IPS-20b (cell line): ENCODE measurements around the gene TBX20.
"Not testable (repeated sequence)": the region's sequence is repeated elsewhere in the genome, so short reads cannot be mapped to it uniquely, and the experiment has no call there.

Experiments
- H3K27ac ChIP-seq: one replicate; pipeline ENCODE4 v1.5.1; 2013; ENCODE audit warnings: low read length
- H3K27me3 ChIP-seq: 2 replicates; pipeline ENCODE4 v1.6.1; 2013; ENCODE audit warnings: mild to moderate bottlenecking, low read length, inconsistent platforms; ENCODE audit not compliant: insufficient read depth
- H3K36me3 ChIP-seq: 2 replicates; pipeline ENCODE4 v1.6.1; 2013; ENCODE audit warnings: low read depth, mild to moderate bottlenecking, inconsistent platforms, low read length, moderate library complexity; ENCODE audit not compliant: insufficient read depth
- H3K4me1 ChIP-seq: 2 replicates; pipeline ENCODE4 v1.6.1; 2013; ENCODE audit warnings: mild to moderate bottlenecking, control low read depth, inconsistent platforms, low read length, moderate library complexity; ENCODE audit not compliant: insufficient read depth
- H3K4me3 ChIP-seq: 2 replicates; pipeline ENCODE4 v1.5.1; 2013; ENCODE audit warnings: mild to moderate bottlenecking, low read length, inconsistent platforms
- H3K9ac ChIP-seq: 2 replicates; pipeline ENCODE4 v1.6.1; 2013; ENCODE audit warnings: low read depth, mild to moderate bottlenecking, inconsistent platforms, low read length, moderate library complexity
- H3K9me3 ChIP-seq: 2 replicates; pipeline ENCODE4 v1.6.1; 2013; ENCODE audit warnings: mild to moderate bottlenecking, low read depth, low read length, inconsistent platforms; ENCODE audit not compliant: insufficient read depth

Gene TBX20

DNA sequence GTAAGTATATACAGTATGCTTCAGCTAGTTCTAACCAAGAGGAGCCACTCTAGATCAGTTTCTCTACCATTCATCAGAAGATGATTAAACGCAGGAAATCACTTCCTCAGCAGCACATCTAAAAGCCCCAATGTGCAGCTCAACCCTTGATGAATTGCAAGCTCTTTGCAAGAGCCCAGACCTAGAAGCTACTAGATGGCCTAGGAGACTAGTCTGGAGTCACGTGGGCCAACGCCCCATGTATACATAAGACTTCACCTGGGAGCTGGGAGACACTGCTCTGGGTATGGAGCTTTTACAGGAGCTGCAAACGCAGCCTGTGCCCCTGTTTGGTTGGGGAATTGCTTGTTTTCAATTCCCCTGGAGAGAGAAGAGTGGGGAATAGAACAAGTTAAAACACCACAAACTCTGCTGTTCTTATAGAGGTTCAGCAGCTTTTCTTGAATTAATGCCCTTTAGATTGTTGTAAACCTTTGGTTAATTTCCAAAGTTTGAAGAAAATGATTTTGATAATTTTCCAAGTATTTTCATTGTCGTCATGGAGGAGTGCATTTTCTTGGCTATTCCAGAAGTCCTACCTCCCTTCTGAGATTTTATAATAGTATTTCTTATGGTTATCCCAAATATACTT, 69.9 kb downstream of the TBX20 start:
- H3K27ac ChIP-seq, H3K4me1 ChIP-seq, H3K9me3 ChIP-seq, H3K36me3 ChIP-seq, H3K9ac ChIP-seq, H3K4me3 ChIP-seq: not testable (repeated sequence)
- peaks cover 41% of the 10 kb centered on the region for H3K27me3 ChIP-seq

DNA sequence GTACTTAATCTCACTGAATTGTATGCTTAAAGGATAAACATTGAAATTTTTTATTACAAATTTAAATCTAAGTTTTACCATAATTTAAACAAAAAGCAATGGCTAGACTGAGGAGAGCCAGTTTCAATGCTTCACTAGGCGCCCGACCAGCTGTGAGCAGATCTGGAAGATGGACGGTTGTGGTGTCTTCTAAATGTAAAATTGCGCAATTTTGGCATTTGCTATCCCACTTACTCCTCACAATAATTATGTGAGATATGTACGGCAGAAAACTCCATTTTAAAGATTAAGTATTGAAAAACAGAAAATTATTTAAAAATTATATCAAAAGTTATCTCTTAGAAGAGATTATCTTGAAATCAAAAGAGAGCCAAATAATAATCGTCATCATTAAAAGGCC, 73.2 kb downstream of the TBX20 start:
- H3K36me3 ChIP-seq, H3K4me1 ChIP-seq, H3K27ac ChIP-seq, H3K9ac ChIP-seq, H3K4me3 ChIP-seq, H3K9me3 ChIP-seq: not testable (repeated sequence)
- H3K27me3 ChIP-seq = peaks cover 11% of the 10 kb centered on the region

DNA sequence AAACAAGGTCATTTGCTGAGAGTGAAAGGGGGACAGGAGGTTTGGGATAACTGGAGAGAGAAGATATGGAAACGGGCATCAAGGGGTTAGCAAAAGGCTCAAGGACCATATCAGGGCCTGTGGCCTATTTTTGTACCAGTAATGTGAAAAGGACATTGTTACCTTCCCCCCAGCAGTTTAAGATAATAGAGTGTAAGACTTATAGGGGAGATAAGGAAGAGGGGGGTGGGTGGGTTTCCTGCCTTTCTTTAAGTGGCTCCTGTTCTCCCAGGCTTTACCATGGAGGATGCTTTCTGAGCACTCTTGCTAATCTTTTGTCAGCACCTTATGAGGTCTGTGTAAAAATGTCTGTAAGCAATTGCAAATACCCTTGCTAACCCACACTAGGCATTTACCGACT, 80.7 kb downstream of the TBX20 start:
- H3K4me3 ChIP-seq, H3K4me1 ChIP-seq, H3K9ac ChIP-seq, H3K9me3 ChIP-seq, H3K27me3 ChIP-seq, H3K27ac ChIP-seq, H3K36me3 ChIP-seq: not testable (repeated sequence)

DNA sequence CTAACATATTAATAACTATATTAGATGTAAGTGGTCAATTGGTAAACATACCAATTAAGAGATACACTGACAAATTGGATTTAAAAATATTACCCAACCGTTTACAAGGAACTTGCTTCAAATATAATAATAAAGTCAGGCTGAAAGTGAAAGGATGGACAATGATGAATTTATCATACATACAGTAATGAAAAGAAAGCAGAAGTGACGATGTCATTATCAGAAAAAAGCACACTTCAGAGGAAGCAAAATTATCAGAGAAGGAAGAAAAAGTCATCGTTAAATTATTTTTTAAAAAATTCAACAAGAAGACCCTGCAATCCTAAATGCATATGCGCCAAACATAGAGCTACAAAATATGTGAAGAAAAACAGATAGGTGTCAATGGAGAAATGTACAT, 81.8 kb downstream of the TBX20 start:
- H3K36me3 ChIP-seq, H3K27me3 ChIP-seq, H3K4me3 ChIP-seq, H3K9ac ChIP-seq, H3K4me1 ChIP-seq, H3K9me3 ChIP-seq, H3K27ac ChIP-seq: not testable (repeated sequence)

DNA sequence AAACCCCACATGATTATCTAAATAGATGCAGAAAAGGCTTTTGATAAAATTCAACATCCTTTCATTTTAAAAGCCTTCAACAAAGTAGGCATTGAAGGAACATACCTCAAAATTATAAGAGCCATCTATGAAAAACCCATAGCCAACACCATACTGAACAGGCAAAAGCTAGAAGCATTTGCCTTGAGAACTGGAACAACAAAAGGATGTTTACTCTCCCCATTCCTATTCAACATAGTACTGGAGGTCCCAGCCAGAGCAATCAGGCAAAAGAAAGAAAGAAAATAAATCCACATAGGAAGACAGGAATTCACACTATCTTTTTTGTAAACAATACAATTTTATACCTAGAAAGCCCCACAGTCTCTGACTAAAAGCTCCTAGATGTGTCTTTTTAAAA, 86.2 kb downstream of the TBX20 start:
- H3K9ac ChIP-seq, H3K27ac ChIP-seq: not testable (repeated sequence)

DNA sequence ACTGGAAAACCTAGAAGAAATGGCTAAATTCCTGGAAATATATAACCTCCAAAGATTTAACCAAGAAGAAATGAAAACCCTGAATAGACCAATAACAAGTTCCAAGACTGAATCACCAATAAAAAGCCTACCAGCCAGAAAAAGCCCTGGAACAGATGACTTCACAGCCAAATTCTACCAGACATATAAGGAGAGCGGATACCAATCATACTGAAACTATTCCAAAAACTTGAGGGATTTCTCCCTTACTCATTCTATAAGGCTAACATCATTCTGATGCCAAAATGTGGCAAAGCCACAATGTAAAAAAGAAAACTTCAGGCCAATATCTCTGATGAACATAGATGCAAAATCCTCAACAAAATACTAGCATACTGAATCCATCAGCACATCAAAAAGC, 86.7 kb downstream of the TBX20 start:
- H3K4me1 ChIP-seq, H3K27me3 ChIP-seq, H3K9me3 ChIP-seq, H3K4me3 ChIP-seq, H3K36me3 ChIP-seq, H3K27ac ChIP-seq, H3K9ac ChIP-seq: not testable (repeated sequence)

More for the DNA sequence above, 86.2 kb downstream of the TBX20 start:
- not testable (repeated sequence) for H3K4me3 ChIP-seq, H3K4me1 ChIP-seq, H3K9me3 ChIP-seq, H3K36me3 ChIP-seq, H3K27me3 ChIP-seq

DNA sequence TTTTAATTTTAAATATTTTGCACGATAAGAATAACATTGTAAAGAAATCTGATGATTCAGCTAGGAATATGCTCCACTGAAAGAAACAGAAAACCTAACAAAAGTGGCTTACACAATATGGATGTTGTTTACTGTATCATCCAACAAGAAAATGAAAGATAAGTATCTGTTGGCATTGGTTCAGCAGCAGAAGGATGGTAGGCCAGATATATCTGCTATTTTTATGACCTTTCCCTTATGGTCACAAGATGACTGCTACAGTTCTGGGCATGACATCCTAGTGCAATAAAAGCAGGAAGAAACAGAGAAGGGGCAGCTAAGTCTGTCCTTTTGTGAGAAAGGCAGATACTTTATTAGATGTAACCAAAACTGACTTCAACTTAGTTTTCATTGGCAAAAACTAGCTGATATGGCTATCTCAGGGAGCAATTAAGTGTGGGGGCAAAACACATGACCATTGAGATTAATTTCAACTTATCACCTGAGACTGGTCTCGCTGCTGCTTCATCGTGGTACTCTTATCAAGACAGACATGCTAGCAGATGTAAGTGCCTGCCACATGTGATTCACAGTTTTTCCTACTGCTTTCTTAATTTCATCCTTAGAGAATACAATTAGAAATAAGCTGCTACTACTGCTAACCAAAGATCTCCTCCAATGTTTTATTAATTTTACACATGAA, 92.7 kb downstream of the TBX20 start:
- not testable (repeated sequence) for H3K36me3 ChIP-seq, H3K9me3 ChIP-seq, H3K4me1 ChIP-seq, H3K9ac ChIP-seq, H3K4me3 ChIP-seq, H3K27ac ChIP-seq, H3K27me3 ChIP-seq
